ENCODE data around the gene CPTP.

DNA sequence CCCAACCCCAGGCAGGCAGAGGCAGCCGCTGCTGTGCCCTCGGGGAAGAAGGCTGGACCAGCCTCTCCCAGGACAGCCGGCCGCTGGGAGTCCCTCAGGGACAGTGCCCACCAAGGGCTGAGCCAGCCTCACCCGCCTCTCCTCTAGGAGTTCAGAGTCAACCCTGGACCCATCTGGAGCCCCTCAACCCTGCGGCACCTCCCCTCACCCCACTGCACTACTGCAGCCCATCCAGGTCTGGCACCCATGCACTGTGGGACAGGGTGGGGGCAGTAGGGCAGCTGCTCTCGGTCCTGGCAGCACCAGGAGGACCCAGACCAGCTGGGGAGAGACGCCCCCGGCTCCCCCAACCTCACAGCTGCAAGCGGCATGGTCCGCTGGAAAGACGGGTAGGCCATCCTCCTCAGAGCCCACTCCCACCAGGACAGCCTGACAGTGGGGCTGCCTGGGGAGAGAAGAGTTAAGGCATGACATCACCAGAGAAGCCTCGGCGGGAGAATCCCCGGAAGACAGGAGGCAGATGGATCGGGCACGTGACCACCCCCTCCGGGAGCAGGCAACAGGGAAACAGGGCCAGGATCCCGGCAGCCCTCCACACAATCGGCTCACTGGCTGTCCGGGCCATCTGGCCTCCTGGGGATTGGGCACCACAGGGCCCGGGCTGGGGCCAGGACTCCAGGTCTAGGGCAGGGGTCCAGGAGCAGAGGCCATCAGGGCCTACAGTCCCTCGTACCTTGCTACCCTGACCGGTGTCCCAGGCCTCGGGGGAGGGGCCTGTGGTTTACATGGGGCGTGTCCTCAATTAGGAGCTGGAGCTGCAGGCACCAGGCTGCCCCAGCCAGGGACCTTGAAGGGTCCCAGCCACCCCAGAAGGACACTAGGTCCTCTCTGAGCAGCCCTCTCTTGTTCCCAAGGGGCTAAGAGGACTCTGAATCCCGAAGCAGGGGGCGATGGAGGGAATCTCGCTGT lies 20.0 kb upstream of the CPTP start:
- TF ChIP-seq POLR2A (IDR thresholded peaks at IDR 0.05; ENCODE audit: low read length): no peak
- TF ChIP-seq GATA1 (IDR thresholded peaks at IDR 0.05; ENCODE audit: low read depth, low read length): no peak

All from erythroblast (primary cell).